Measurements from ENCODE around the gene ATG4A. TPM values are rescaled to one million over a fixed set of nuclear protein-coding genes. Genes with fewer than 3 reads are reported as not detected.

ATG4A gene
- total RNA-seq, 1 donor from 2014 or later: 11.5 TPM

DNA sequence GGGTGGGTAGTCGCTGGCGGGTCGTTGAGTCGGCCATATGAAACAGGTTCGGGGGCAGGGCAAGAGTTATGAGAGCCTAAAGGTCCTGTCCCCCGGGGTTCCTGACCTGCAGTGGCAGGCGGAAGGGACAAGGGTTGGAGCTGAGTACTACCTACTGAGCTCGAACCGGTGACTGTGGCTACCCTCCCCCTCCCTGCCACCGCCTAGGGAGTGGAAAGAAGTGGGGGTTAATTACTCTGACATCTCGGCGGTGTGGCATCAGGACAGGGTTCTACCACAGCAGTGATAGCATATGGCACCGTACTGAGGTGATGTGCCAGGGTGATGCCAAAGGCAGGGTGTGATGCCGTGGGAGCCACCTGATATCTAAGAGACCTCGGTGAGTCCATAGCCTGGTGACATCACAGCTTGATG, 307 bp downstream of the ATG4A start:
- peaks cover 4% of the 10 kb centered on the region for H3K36me3 Mint-ChIP-seq

DNA sequence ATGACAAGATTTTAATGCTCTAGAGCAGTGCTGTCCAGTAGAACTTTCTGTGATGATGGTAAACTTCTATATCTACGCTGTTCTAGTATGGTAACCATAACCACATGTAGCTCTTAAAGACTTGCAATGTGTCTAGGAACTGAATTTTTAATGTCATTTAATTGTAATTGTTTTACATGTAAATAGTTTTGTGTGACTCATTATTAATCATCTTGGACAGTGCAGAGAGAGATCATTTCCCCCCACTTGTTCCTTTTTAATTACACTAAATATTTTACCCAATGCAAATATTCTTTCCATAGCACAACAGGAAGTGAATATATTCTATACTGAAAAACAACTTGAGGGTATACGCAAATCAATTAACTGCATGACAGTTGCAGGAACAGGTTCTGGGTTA, 5.8 kb downstream of the ATG4A start:
- H3K4me3 Mint-ChIP-seq: no peak overlapping the region
- no peaks in the 10 kb centered on the region for H3K4me1 Mint-ChIP-seq (ENCODE audit: unreplicated experiment)
- TF ChIP-seq, protein P1, sequence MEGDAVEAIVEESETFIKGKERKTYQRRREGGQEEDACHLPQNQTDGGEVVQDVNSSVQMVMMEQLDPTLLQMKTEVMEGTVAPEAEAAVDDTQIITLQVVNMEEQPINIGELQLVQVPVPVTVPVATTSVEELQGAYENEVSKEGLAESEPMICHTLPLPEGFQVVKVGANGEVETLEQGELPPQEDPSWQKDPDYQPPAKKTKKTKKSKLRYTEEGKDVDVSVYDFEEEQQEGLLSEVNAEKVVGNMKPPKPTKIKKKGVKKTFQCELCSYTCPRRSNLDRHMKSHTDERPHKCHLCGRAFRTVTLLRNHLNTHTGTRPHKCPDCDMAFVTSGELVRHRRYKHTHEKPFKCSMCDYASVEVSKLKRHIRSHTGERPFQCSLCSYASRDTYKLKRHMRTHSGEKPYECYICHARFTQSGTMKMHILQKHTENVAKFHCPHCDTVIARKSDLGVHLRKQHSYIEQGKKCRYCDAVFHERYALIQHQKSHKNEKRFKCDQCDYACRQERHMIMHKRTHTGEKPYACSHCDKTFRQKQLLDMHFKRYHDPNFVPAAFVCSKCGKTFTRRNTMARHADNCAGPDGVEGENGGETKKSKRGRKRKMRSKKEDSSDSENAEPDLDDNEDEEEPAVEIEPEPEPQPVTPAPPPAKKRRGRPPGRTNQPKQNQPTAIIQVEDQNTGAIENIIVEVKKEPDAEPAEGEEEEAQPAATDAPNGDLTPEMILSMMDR (conservative IDR thresholded peaks at IDR 0.05): no peak
- H3K36me3 Mint-ChIP-seq: no peaks in the 10 kb centered on the region
- no peaks in the 10 kb centered on the region for H3K9me3 Mint-ChIP-seq
- DNase-seq (ENCODE audit: extremely low spot score, unreplicated experiment): no peak
- H3K27me3 Mint-ChIP-seq: no peaks in the 10 kb centered on the region
- no peak overlapping the region for H3K27ac Mint-ChIP-seq

More for the DNA sequence above, 307 bp downstream of the ATG4A start:
- H3K9me3 Mint-ChIP-seq: no peaks in the 10 kb centered on the region
- no peaks in the 10 kb centered on the region for H3K27me3 Mint-ChIP-seq
- no peak overlapping the region for H3K4me3 Mint-ChIP-seq
- peaks cover 7% of the 10 kb centered on the region for H3K4me1 Mint-ChIP-seq (ENCODE audit: unreplicated experiment)
- no peak overlapping the region for H3K27ac Mint-ChIP-seq
- TF ChIP-seq, protein P1 (conservative IDR thresholded peaks at IDR 0.05): no peak
- no peak for DNase-seq (ENCODE audit: extremely low spot score, unreplicated experiment)

DNA sequence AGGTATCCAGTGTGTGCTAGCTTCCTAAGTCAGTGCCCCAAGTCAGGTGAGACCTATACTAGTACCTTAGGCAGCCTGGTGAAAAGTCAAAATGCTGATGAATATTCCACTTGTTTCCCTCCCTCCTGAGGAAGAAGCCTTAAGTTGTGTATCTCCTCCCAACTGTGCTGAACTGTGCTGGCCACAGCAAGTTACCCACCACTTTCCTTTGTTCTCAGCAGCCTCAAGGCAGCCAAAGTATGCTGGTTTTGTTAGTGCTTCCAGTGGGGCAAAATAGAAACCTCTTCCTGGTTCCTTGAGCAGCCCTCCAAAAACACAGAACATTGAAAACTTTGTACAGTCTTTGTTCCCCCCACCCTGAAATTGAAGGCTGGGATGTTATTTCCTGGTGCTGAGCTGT, 13.9 kb downstream of the ATG4A start:
- DNase-seq (ENCODE audit: extremely low spot score, unreplicated experiment): no peak
- TF ChIP-seq, protein P1 (conservative IDR thresholded peaks at IDR 0.05): no peak
- Mint-ChIP-seq H3K4me1 (ENCODE audit: unreplicated experiment) (no peaks in the 10 kb centered on the region), H3K9me3 (peaks cover 4% of the 10 kb centered on the region), H3K27ac (no peak overlapping the region), H3K27me3 (no peaks in the 10 kb centered on the region), H3K36me3 (no peaks in the 10 kb centered on the region), H3K4me3 (no peak overlapping the region)

DNA sequence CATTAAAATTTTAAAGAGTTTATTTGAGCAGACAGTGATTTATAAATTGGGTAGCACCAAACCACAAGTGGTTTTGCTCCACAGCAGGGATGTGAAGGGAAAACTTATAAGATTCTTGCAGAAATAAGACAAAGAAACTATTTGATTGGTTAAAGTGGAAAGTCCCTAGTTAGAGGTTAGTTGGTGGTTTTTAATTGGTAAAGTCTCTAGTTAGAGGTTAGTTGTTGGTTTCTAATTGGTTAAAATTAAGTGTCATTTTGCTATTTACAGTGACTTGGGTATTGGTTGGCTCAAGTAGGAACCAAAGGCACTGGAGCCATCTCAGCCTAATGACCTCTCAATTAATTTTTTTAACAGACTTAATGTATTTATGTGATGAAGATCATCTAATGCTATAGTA, 23.0 kb downstream of the ATG4A start:
- DNase-seq (ENCODE audit: extremely low spot score, unreplicated experiment): no peak
- Mint-ChIP-seq H3K36me3 (no peaks in the 10 kb centered on the region), H3K27ac (no peak overlapping the region), H3K9me3 (no peaks in the 10 kb centered on the region), H3K27me3 (no peaks in the 10 kb centered on the region), H3K4me3 (no peak overlapping the region), H3K4me1 (ENCODE audit: unreplicated experiment) (peaks cover 4% of the 10 kb centered on the region)
- TF ChIP-seq, protein P1 (conservative IDR thresholded peaks at IDR 0.05): no peak

DNA sequence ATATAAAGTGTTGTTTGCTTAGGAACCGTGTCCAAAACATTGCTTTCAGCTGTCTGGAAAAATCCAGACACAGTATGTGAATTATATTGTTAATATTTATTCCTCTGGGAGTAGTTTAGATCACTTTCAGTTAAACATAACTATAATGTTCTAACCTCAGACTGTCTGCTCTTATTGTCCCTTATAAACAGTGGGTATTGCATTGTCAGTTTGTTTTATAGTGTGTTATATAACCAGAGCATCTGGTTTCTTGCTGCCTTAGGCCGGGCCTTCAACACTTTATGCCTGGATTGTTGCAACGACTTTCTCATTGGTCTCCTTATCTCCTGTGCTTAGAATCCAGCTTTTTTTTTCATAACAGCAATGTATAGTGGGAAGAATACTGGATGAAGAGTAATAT, 26.4 kb downstream of the ATG4A start:
- no peak overlapping the region for H3K4me3 Mint-ChIP-seq

More for the DNA sequence above, 26.4 kb downstream of the ATG4A start:
- TF ChIP-seq, protein P1 (conservative IDR thresholded peaks at IDR 0.05): no peak
- peaks cover 28% of the 10 kb centered on the region for H3K4me1 Mint-ChIP-seq (ENCODE audit: unreplicated experiment)
- no peak overlapping the region for H3K27ac Mint-ChIP-seq
- no peaks in the 10 kb centered on the region for H3K27me3 Mint-ChIP-seq
- DNase-seq (ENCODE audit: extremely low spot score, unreplicated experiment): no peak
- H3K9me3 Mint-ChIP-seq: no peaks in the 10 kb centered on the region
- no peaks in the 10 kb centered on the region for H3K36me3 Mint-ChIP-seq
